ENCODE measurements around the gene KIF6.

GRCh38 chr6:39666706-39667489 is 58.3 kb downstream of the KIF6 start:
- no peak for TF ChIP-seq CTCF (IDR thresholded peaks at IDR 0.05; ENCODE audit: insufficient read depth, low read length)
- no peak for TF ChIP-seq POLR2AphosphoS5 (IDR thresholded peaks at IDR 0.05; ENCODE audit: low read depth)
